Dermis microvascular lymphatic vessel endothelial cell (primary cell): Measurements from ENCODE around the gene SMCO4. TPM values are rescaled to one million over a fixed set of nuclear protein-coding genes. Genes with fewer than 3 reads are reported as not detected.
A peak's percentile ranks its signal among the peaks of the same experiment; 100 is the strongest.
"Not testable (repeated sequence)": the region's sequence is repeated elsewhere in the genome, so short reads cannot be mapped to it uniquely, and the experiment has no call there.

Experiments
- DNase-seq, 2 donors: peaks; one replicate each; pipeline versions ENCODE4 v3.0.0 to v3.0.0-alpha.2; 2010; ENCODE audit warnings: low read depth in 2 of 2
- total RNA-seq: library from RNA; depleted of rRNA; stranded (reverse); fragments of >200 nt; gene quantifications from 2 replicates; pipeline ENCODE4 v1.2.1, GENCODE V29; 2014

SMCO4 gene
- total RNA-seq, 1 donor from 2014 or later = 11.8 TPM

- DNase-seq = no peak
Observed at GRCh38 chr11:93560199-93560932, 17.2 kb upstream of the SMCO4 start.

GRCh38 chr11:93559681-93560080, 16.5 kb upstream of the SMCO4 start:
- no peak for DNase-seq

GRCh38 chr11:93552874-93553273, 9.7 kb upstream of the SMCO4 start:
- DNase-seq = no peak

- DNase-seq = no peak
Observed at GRCh38 chr11:93549976-93550375, 6.8 kb upstream of the SMCO4 start.

- no peak for DNase-seq
Observed at GRCh38 chr11:93548679-93549319, 5.6 kb upstream of the SMCO4 start.

GRCh38 chr11:93547773-93548172, 4.6 kb upstream of the SMCO4 start:
- no peak for DNase-seq

- DNase-seq = no peak
Observed at GRCh38 chr11:93547028-93547427, 3.8 kb upstream of the SMCO4 start.

- no peak for DNase-seq
Observed at GRCh38 chr11:93545566-93545965, 2.4 kb upstream of the SMCO4 start.

GRCh38 chr11:93542811-93543229, 371 bp downstream of the SMCO4 start:
- no peak for DNase-seq

- DNase-seq = peak in 1 of 2 donors; percentile 59
Observed at GRCh38 chr11:93541884-93542810, 1.0 kb downstream of the SMCO4 start.

- DNase-seq = no peak
Observed at GRCh38 chr11:93540896-93541553, 2.2 kb downstream of the SMCO4 start.

- no peak for DNase-seq
Observed at GRCh38 chr11:93540337-93540736, 2.9 kb downstream of the SMCO4 start.

GRCh38 chr11:93537767-93538261, 5.4 kb downstream of the SMCO4 start:
- DNase-seq = no peak

- no peak for DNase-seq
Observed at GRCh38 chr11:93537049-93537448, 6.1 kb downstream of the SMCO4 start.

- DNase-seq = no peak
Observed at GRCh38 chr11:93536101-93536861, 6.9 kb downstream of the SMCO4 start.

GRCh38 chr11:93535578-93535977, 7.6 kb downstream of the SMCO4 start:
- DNase-seq = not testable (repeated sequence)

- DNase-seq = no peak
Observed at GRCh38 chr11:93532806-93533205, 10.4 kb downstream of the SMCO4 start.

- DNase-seq = no peak
Observed at GRCh38 chr11:93532281-93532789, 10.9 kb downstream of the SMCO4 start.

GRCh38 chr11:93530468-93530826, 12.7 kb downstream of the SMCO4 start:
- no peak for DNase-seq

GRCh38 chr11:93529707-93530467, 13.3 kb downstream of the SMCO4 start:
- DNase-seq = no peak
